DMS53 treated with DMSO at 0.1 percent for 48 hours (cell line): ENCODE data around the gene NTM.

ENCODE experiments used
- DNase-seq: peaks from one replicate; lab custom pipeline; 2025; ENCODE audit not compliant: unreplicated experiment; lab: John Stamatoyannopoulos, UW

Gene NTM

GRCh38 chr11:131845255-131845654 lies 474.8 kb downstream of the NTM start:
- no peak for DNase-seq

GRCh38 chr11:131849485-131849884 lies 479.1 kb downstream of the NTM start:
- no peak for DNase-seq

- no peak for DNase-seq
These were observed 480.1 kb downstream of the NTM start for GRCh38 chr11:131850507-131850906.

- DNase-seq: no peak
These were observed 481.7 kb downstream of the NTM start for GRCh38 chr11:131851964-131852755.

- no peak for DNase-seq
These were observed 482.3 kb downstream of the NTM start for GRCh38 chr11:131852757-131853156.

- DNase-seq: no peak
These were observed 484.0 kb downstream of the NTM start for GRCh38 chr11:131854391-131854790.

- no peak for DNase-seq
These were observed 484.9 kb downstream of the NTM start for GRCh38 chr11:131855320-131855719.

GRCh38 chr11:131857246-131857645 lies 486.8 kb downstream of the NTM start:
- no peak for DNase-seq

GRCh38 chr11:131858505-131858904 lies 488.1 kb downstream of the NTM start:
- no peak for DNase-seq

- no peak for DNase-seq
These were observed 489.3 kb downstream of the NTM start for GRCh38 chr11:131859538-131860210.

GRCh38 chr11:131864228-131864627 lies 493.8 kb downstream of the NTM start:
- no peak for DNase-seq

GRCh38 chr11:131865860-131866259 lies 495.4 kb downstream of the NTM start:
- DNase-seq: no peak

- no peak for DNase-seq
These were observed 496.4 kb downstream of the NTM start for GRCh38 chr11:131866535-131867400.

- peak; percentile 48 for DNase-seq
These were observed 497.2 kb downstream of the NTM start for GRCh38 chr11:131867457-131868257.

- DNase-seq: no peak
These were observed 498.5 kb downstream of the NTM start for GRCh38 chr11:131868629-131869507.

- no peak for DNase-seq
These were observed 499.9 kb downstream of the NTM start for GRCh38 chr11:131870305-131870704.

- no peak for DNase-seq
These were observed 500.6 kb downstream of the NTM start for GRCh38 chr11:131871006-131871405.

- no peak for DNase-seq
These were observed 503.7 kb downstream of the NTM start for GRCh38 chr11:131874070-131874469.

- no peak for DNase-seq
These were observed 505.2 kb downstream of the NTM start for GRCh38 chr11:131875611-131876010.
